ENCODE measurements around the gene MFNG.

DNA sequence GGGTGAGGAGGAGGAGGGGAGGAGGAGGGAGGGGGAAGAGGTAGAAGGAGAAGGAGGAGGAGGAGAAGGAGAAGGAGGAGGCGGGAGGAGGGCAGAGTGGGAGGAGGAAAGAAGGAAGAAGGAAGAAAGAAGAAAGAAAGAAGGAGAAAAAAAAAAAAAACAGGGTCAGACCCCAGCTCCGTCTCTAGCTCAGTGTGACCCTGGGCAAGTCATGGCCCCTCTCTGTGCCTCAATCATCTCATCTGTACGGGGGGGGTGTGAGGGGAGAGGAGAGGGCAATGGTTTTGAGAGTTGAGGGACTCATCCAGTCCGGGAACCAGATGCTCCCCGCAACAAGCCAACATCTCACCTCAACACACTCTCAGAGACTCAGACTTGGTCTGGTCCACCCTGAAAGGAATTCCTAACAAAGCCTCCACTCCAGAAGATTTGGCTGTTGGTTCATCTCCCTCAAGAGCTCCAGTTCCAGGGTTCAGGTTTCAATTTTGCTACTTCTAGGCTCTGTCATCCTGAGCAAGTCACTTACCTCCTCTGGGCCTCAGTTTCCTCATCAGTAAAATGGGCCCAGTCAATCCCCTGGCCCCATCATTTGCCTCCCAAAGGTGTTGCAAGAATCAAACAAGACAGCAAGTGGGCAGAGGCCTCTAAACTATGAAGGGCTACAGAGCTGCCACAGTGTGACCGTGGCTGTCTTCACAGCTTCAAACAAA, 25.4 kb upstream of the MFNG start:
- TF ChIP-seq, protein P1, sequence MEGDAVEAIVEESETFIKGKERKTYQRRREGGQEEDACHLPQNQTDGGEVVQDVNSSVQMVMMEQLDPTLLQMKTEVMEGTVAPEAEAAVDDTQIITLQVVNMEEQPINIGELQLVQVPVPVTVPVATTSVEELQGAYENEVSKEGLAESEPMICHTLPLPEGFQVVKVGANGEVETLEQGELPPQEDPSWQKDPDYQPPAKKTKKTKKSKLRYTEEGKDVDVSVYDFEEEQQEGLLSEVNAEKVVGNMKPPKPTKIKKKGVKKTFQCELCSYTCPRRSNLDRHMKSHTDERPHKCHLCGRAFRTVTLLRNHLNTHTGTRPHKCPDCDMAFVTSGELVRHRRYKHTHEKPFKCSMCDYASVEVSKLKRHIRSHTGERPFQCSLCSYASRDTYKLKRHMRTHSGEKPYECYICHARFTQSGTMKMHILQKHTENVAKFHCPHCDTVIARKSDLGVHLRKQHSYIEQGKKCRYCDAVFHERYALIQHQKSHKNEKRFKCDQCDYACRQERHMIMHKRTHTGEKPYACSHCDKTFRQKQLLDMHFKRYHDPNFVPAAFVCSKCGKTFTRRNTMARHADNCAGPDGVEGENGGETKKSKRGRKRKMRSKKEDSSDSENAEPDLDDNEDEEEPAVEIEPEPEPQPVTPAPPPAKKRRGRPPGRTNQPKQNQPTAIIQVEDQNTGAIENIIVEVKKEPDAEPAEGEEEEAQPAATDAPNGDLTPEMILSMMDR (IDR thresholded peaks at IDR 0.05), result no peak
- no peak for TF ChIP-seq EZH2phosphoT487 (IDR thresholded peaks at IDR 0.05)

Data from neural progenitor cell (in vitro differentiated cells).